ENCODE results near the gene DNAJC5. TPM values are rescaled to one million over a fixed set of nuclear protein-coding genes. Genes with fewer than 3 reads are reported as not detected.
"Not testable (repeated sequence)": the region's sequence is repeated elsewhere in the genome, so short reads cannot be mapped to it uniquely, and the experiment has no call there.

Gene DNAJC5
- total RNA-seq, 2 experiments from 2014 or later: 27.5 to 27.7 TPM

GRCh38 chr20:63960654-63961621, 66.0 kb downstream of the DNAJC5 start:
- CTCF ChIA-PET (ENCODE audit: unreplicated experiment): not testable (repeated sequence)

GRCh38 chr20:63961664-63962425, 66.9 kb downstream of the DNAJC5 start:
- H3K36me3 ChIP-seq (ENCODE audit: insufficient read depth, low read length): no peaks in the 10 kb centered on the region
- CTCF ChIA-PET (ENCODE audit: unreplicated experiment): no interaction called here
- H3K9me2 ChIP-seq (ENCODE audit: insufficient read depth, low read length): no peaks in the 10 kb centered on the region
- no peak for DNase-seq (ENCODE audit: low spot score)
- no peak overlapping the region for H3K4me2 ChIP-seq (ENCODE audit: low read length)
- H3K27ac ChIP-seq (ENCODE audit: low read depth, low read length, poor library complexity, severe bottlenecking): no peak overlapping the region
- no peaks in the 10 kb centered on the region for H3K9me3 ChIP-seq (ENCODE audit: low read length)
- no peak overlapping the region for H3K4me3 ChIP-seq (ENCODE audit: low read depth, low read length, poor library complexity, severe bottlenecking)
- TF ChIP-seq CTCF (conservative IDR thresholded peaks at IDR 0.05; ENCODE audit: low read length) (no peak), EZH2phosphoT487 (IDR thresholded peaks at IDR 0.05; ENCODE audit: borderline replicate concordance, low read depth, low read length) (no peak)
- H2AFZ ChIP-seq (ENCODE audit: low read length): no peak overlapping the region
- no TSS peak for BruUV-seq (replicated peaks)
- intact Hi-C loops (cut with micrococcal nuclease; ENCODE audit: unreplicated experiment): no loop called here
- POLR2A ChIA-PET: interaction anchor here (0.6 kb wide), 1 partner anchor 50 kb away, joined by 3 read pairs; no protein-coding TSS in a partner anchor
- no peaks in the 10 kb centered on the region for H4K20me1 ChIP-seq (ENCODE audit: insufficient read depth, low read length)
- peaks cover 18% of the 10 kb centered on the region for H3K4me1 ChIP-seq (ENCODE audit: insufficient read depth, low read length, poor library complexity, severe bottlenecking)
- H3K79me2 ChIP-seq (ENCODE audit: insufficient read depth, low read depth, low read length): no peaks in the 10 kb centered on the region

More at GRCh38 chr20:63960654-63961621, 66.0 kb downstream of the DNAJC5 start:
- DNase-seq (ENCODE audit: low spot score); BruUV-seq (replicated peaks); H3K9me3 ChIP-seq (ENCODE audit: low read length); H3K4me3 ChIP-seq (ENCODE audit: low read depth, low read length, poor library complexity, severe bottlenecking); H3K9me2 ChIP-seq (ENCODE audit: insufficient read depth, low read length); H3K27ac ChIP-seq (ENCODE audit: low read depth, low read length, poor library complexity, severe bottlenecking); H4K20me1 ChIP-seq (ENCODE audit: insufficient read depth, low read length); H2AFZ ChIP-seq (ENCODE audit: low read length); intact Hi-C loops (cut with micrococcal nuclease; ENCODE audit: unreplicated experiment); H3K4me2 ChIP-seq (ENCODE audit: low read length); H3K36me3 ChIP-seq (ENCODE audit: insufficient read depth, low read length); H3K79me2 ChIP-seq (ENCODE audit: insufficient read depth, low read depth, low read length): not testable (repeated sequence)
- POLR2A ChIA-PET: interaction anchor here (0.6 kb wide), 1 partner anchor 50 kb away, joined by 3 read pairs; no protein-coding TSS in a partner anchor
- H3K4me1 ChIP-seq (ENCODE audit: insufficient read depth, low read length, poor library complexity, severe bottlenecking): peaks cover 21% of the 10 kb centered on the region

- no peaks in the 10 kb centered on the region for H3K79me2 ChIP-seq (ENCODE audit: insufficient read depth, low read depth, low read length)
- H3K4me3 ChIP-seq (ENCODE audit: low read depth, low read length, poor library complexity, severe bottlenecking): no peak overlapping the region
- H3K4me2 ChIP-seq (ENCODE audit: low read length): no peak overlapping the region
- peaks cover 10% of the 10 kb centered on the region for H3K4me1 ChIP-seq (ENCODE audit: insufficient read depth, low read length, poor library complexity, severe bottlenecking)
- H2AFZ ChIP-seq (ENCODE audit: low read length): no peak overlapping the region
- DNase-seq (ENCODE audit: low spot score): no peak
- no peaks in the 10 kb centered on the region for H3K9me2 ChIP-seq (ENCODE audit: insufficient read depth, low read length)
- ChIA-PET POLR2A (no interaction called here), CTCF (ENCODE audit: unreplicated experiment) (no interaction called here)
- no peaks in the 10 kb centered on the region for H3K9me3 ChIP-seq (ENCODE audit: low read length)
- H3K36me3 ChIP-seq (ENCODE audit: insufficient read depth, low read length): no peaks in the 10 kb centered on the region
- no peak for TF ChIP-seq EZH2phosphoT487 (IDR thresholded peaks at IDR 0.05; ENCODE audit: borderline replicate concordance, low read depth, low read length)
- TF ChIP-seq CTCF (conservative IDR thresholded peaks at IDR 0.05; ENCODE audit: low read length): no peak
- no peaks in the 10 kb centered on the region for H4K20me1 ChIP-seq (ENCODE audit: insufficient read depth, low read length)
- intact Hi-C loops (cut with micrococcal nuclease; ENCODE audit: unreplicated experiment): no loop called here
- H3K27ac ChIP-seq (ENCODE audit: low read depth, low read length, poor library complexity, severe bottlenecking): no peak overlapping the region
- BruUV-seq (replicated peaks): no TSS peak
Measured at GRCh38 chr20:63962426-63963347, 67.8 kb downstream of the DNAJC5 start.

Measured in OCI-LY7 (cell line).